ENCODE measurements around the gene SEMA5A. TPM values are rescaled to one million over a fixed set of nuclear protein-coding genes. Genes with fewer than 3 reads are reported as not detected.
"Not testable (repeated sequence)": the region's sequence is repeated elsewhere in the genome, so short reads cannot be mapped to it uniquely, and the experiment has no call there.

The SEMA5A gene
- total and polyA plus RNA-seq, 7 experiments from 2014 or later, result 0.25 to 0.98 (median 0.46) TPM; not detected in 1

DNA sequence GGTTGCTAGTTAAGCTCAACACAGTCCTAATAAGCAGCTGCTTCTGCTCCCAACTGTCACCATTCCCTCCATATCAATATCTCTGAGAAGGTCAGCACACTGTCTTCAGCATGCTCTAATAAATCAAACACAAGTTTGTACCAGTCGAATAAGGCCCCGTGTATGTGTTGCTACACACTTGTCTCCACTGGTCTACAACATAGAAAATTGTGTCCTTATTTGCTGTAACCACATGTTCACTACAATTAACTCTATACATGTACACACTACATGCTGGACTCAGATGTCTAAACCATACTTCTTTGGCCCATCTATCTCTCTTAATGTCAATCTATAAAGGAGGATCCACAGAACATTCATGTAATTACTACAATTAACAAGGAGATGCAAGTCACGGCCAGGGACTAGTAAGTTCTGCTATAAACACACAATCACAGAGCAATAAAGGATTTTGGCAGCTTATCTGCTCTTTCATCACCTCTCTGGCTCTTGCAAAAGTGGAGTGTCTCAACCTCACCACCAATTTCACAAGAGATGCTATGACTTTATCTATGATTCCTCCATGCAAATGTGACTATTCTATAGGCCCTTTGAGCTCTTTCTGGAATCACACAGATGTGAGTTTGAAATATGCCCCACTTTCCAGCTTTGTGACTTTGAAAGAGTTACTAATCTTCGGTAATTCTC lies 143.9 kb downstream of the SEMA5A start:
- intact Hi-C loops (cut with micrococcal nuclease), result no loop called here
- no peaks in the 10 kb centered on the region for H3K9me3 ChIP-seq (ENCODE audit: control insufficient read depth in 2 of 3, low read length in 3 of 3)
- H3K27ac Mint-ChIP-seq, result no peak overlapping the region

DNA sequence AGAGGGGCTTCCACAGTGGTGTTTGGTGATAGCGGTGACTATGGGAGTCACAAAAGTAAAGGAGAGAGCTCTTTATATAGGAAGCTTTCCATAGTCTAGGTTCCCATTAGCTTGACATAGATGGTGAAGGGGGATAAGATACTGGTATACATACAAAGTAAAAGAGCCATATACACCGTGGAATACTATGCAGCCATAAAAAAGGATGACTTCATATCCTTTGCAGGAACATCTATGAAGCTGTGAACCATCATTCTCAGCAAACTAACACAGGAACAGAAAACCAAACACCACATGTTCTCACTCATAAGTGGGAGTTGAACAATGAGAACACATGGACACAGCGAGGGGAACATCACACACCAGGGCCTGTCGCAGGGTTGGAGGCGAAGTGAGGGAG lies 146.1 kb downstream of the SEMA5A start:
- H3K4me1 Mint-ChIP-seq; H3K4me3 Mint-ChIP-seq; H3K4me3 ChIP-seq (ENCODE audit: low read length); H3K36me3 ChIP-seq (ENCODE audit: control insufficient read depth in 2 of 3, insufficient read depth in 3 of 3, low read length in 3 of 3); DNase-seq; H3K9me3 ChIP-seq (ENCODE audit: control insufficient read depth in 2 of 3, low read length in 3 of 3); H3K27ac ChIP-seq (ENCODE audit: low read depth, low read length); H3K27me3 Mint-ChIP-seq; ATAC-seq; POLR2A ChIA-PET; H3K27ac Mint-ChIP-seq; H3K27me3 ChIP-seq (ENCODE audit: control insufficient read depth in 2 of 2, insufficient read depth in 2 of 2, low read length in 2 of 2); CTCF ChIA-PET; intact Hi-C loops (cut with micrococcal nuclease); H3K36me3 Mint-ChIP-seq; H3K4me1 ChIP-seq (ENCODE audit: control insufficient read depth in 2 of 2, insufficient read depth in 2 of 2, low read length in 2 of 2): not testable (repeated sequence)
- H3K9me3 Mint-ChIP-seq, result peaks cover 0 to 24% (median 5%) of the 10 kb centered on the region in 11 donors

More for the DNA sequence above, 143.9 kb downstream of the SEMA5A start:
- H3K27ac ChIP-seq (ENCODE audit: low read depth, low read length), result no peak overlapping the region
- H3K4me1 ChIP-seq (ENCODE audit: control insufficient read depth in 2 of 2, insufficient read depth in 2 of 2, low read length in 2 of 2), result no peaks in the 10 kb centered on the region
- peaks cover 0 to 24% (median 5%) of the 10 kb centered on the region in 11 donors for H3K9me3 Mint-ChIP-seq
- H3K4me1 Mint-ChIP-seq, result no peaks in the 10 kb centered on the region
- H3K4me3 Mint-ChIP-seq, result no peak overlapping the region
- H3K4me3 ChIP-seq (ENCODE audit: low read length), result no peak overlapping the region
- POLR2A ChIA-PET, result no interaction called here
- DNase-seq (no peak), ATAC-seq (no peak)
- H3K36me3 ChIP-seq (ENCODE audit: control insufficient read depth in 2 of 3, insufficient read depth in 3 of 3, low read length in 3 of 3), result no peaks in the 10 kb centered on the region
- H3K27me3 Mint-ChIP-seq, result no peaks in the 10 kb centered on the region
- no peaks in the 10 kb centered on the region for H3K36me3 Mint-ChIP-seq
- CTCF ChIA-PET, result no interaction called here
- no peaks in the 10 kb centered on the region for H3K27me3 ChIP-seq (ENCODE audit: control insufficient read depth in 2 of 2, insufficient read depth in 2 of 2, low read length in 2 of 2)

DNA sequence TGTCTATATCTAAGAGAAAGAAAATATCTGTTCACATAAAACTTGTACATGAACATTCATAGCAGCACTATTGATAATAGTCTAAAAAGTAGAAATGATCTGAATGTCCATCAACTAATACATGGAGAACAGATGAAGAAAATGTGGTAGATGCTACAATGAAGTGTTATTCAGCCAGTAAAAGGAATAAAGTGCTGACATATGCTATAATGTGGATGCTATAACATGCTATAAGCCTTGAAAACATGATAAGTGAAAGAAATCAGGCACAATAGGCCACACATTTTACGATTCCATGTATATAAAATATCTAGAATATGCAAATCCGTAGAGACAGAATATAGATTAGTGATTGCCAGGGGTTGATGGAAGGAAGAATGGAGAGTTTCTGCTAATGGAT lies 146.8 kb downstream of the SEMA5A start:
- Histone ChIP-seq H3K27ac (ENCODE audit: low read depth, low read length) (no peak overlapping the region), H3K4me1 (ENCODE audit: control insufficient read depth in 2 of 2, insufficient read depth in 2 of 2, low read length in 2 of 2) (no peaks in the 10 kb centered on the region), H3K36me3 (ENCODE audit: control insufficient read depth in 2 of 3, insufficient read depth in 3 of 3, low read length in 3 of 3) (no peaks in the 10 kb centered on the region), H3K9me3 (ENCODE audit: control insufficient read depth in 2 of 3, low read length in 3 of 3) (no peaks in the 10 kb centered on the region), H3K4me3 (ENCODE audit: low read length) (no peak overlapping the region), H3K27me3 (ENCODE audit: control insufficient read depth in 2 of 2, insufficient read depth in 2 of 2, low read length in 2 of 2) (no peaks in the 10 kb centered on the region)
- intact Hi-C loops (cut with micrococcal nuclease), result no loop called here
- no peak overlapping the region for H3K4me3 Mint-ChIP-seq
- H3K4me1 Mint-ChIP-seq, result no peaks in the 10 kb centered on the region
- no peaks in the 10 kb centered on the region for H3K36me3 Mint-ChIP-seq
- no peaks in the 10 kb centered on the region for H3K27me3 Mint-ChIP-seq
- H3K27ac Mint-ChIP-seq, result no peak overlapping the region
- POLR2A ChIA-PET, result no interaction called here
- CTCF ChIA-PET, result no interaction called here
- no peak for ATAC-seq
- DNase-seq, result no peak
- peaks cover 0 to 24% (median 5%) of the 10 kb centered on the region in 11 donors for H3K9me3 Mint-ChIP-seq

DNA sequence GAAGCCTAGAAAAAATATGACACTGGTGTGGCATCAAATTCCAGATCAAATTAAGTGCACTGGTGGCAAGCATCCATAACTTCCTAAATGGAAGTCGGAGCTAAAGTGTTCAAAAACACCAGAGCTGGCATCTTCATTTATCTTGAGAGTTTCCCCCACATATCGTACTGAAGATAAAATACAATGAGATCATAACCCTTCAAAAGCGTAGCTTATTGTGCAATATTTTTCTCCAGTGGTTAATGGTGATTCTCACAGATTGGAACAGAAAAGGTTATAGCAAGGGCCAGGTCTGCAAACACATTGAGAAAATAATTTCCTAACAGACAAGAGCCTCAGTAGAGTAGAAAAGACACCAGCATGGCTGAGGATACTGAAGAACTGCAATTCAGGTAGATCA lies 147.6 kb downstream of the SEMA5A start:
- no peaks in the 10 kb centered on the region for H3K27me3 Mint-ChIP-seq
- no peak overlapping the region for H3K27ac Mint-ChIP-seq
- H3K36me3 Mint-ChIP-seq, result no peaks in the 10 kb centered on the region
- no peaks in the 10 kb centered on the region for H3K4me1 ChIP-seq (ENCODE audit: control insufficient read depth in 2 of 2, insufficient read depth in 2 of 2, low read length in 2 of 2)
- H3K36me3 ChIP-seq (ENCODE audit: control insufficient read depth in 2 of 3, insufficient read depth in 3 of 3, low read length in 3 of 3), result no peaks in the 10 kb centered on the region
- H3K27me3 ChIP-seq (ENCODE audit: control insufficient read depth in 2 of 2, insufficient read depth in 2 of 2, low read length in 2 of 2), result no peaks in the 10 kb centered on the region
- H3K4me3 ChIP-seq (ENCODE audit: low read length), result no peak overlapping the region
- H3K9me3 ChIP-seq (ENCODE audit: control insufficient read depth in 2 of 3, low read length in 3 of 3), result no peaks in the 10 kb centered on the region
- no peak overlapping the region for H3K4me3 Mint-ChIP-seq
- no peak for DNase-seq
- peaks cover 0 to 24% (median 5%) of the 10 kb centered on the region in 11 donors for H3K9me3 Mint-ChIP-seq
- ChIA-PET CTCF (no interaction called here), POLR2A (no interaction called here)
- H3K27ac ChIP-seq (ENCODE audit: low read depth, low read length), result no peak overlapping the region
- no peak for ATAC-seq
- no peaks in the 10 kb centered on the region for H3K4me1 Mint-ChIP-seq
- intact Hi-C loops (cut with micrococcal nuclease), result no loop called here

DNA sequence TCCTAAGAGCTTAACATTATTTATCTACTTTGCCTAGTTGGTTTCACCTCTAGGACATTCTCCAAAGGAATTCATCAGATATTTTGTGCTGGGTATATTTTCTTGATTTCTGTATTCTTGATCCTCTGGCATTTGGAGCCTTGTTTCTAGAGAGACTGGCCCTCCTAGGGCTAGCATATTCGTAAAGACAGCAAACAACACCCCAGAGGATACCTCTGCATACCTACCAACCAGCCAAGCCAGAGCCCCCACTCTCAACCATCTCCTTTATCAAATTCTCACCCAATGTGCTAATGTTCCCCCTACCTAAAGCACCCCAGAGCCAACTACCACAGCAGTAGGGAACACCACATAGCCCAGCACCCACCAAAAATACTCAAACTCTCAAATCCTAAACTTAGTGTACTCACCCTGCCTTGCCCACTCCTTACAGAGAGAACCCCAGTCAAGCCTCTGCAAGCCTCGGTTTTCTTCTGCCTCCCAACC lies 149.5 kb downstream of the SEMA5A start:
- Histone ChIP-seq H3K4me3 (ENCODE audit: low read length) (no peak overlapping the region), H3K4me1 (ENCODE audit: control insufficient read depth in 2 of 2, insufficient read depth in 2 of 2, low read length in 2 of 2) (no peaks in the 10 kb centered on the region), H3K27me3 (ENCODE audit: control insufficient read depth in 2 of 2, insufficient read depth in 2 of 2, low read length in 2 of 2) (no peaks in the 10 kb centered on the region), H3K36me3 (ENCODE audit: control insufficient read depth in 2 of 3, insufficient read depth in 3 of 3, low read length in 3 of 3) (no peaks in the 10 kb centered on the region), H3K27ac (ENCODE audit: low read depth, low read length) (no peak overlapping the region), H3K9me3 (ENCODE audit: control insufficient read depth in 2 of 3, low read length in 3 of 3) (no peaks in the 10 kb centered on the region)
- DNase-seq, result no peak
- Mint-ChIP-seq H3K36me3 (peaks cover 0 to 5% (median 0%) of the 10 kb centered on the region in 5 donors), H3K27me3 (no peaks in the 10 kb centered on the region), H3K4me3 (no peak overlapping the region), H3K4me1 (no peaks in the 10 kb centered on the region), H3K27ac (no peak overlapping the region), H3K9me3 (peaks cover 0 to 19% (median 5%) of the 10 kb centered on the region in 11 donors)
- no peak for ATAC-seq
- CTCF ChIA-PET, result no interaction called here
- POLR2A ChIA-PET, result no interaction called here
- intact Hi-C loops (cut with micrococcal nuclease), result no loop called here

DNA sequence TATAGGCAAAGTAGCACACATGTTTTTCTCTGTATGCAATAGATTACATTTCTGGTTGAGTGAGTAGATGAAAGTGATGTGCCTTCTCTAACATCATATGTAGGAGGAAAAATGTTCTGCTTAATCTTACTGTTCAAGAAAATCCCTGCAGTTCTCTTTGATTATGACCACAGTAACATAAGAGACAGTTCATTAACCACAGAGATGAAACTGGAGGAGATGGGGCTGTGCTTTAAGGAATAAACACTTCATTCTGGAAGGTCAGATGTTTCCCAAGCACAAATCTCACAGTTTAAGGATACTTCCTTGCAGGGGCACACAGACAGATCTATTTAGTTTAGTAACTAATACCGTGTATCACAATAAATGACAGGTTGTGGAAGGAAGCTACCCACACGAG lies 150.2 kb downstream of the SEMA5A start:
- Mint-ChIP-seq H3K4me3 (no peak overlapping the region), H3K27me3 (no peaks in the 10 kb centered on the region), H3K36me3 (peaks cover 0 to 5% (median 0%) of the 10 kb centered on the region in 5 donors), H3K27ac (no peak overlapping the region), H3K9me3 (peaks cover 0 to 19% (median 5%) of the 10 kb centered on the region in 11 donors), H3K4me1 (no peaks in the 10 kb centered on the region)
- Histone ChIP-seq H3K4me3 (ENCODE audit: low read length) (no peak overlapping the region), H3K9me3 (ENCODE audit: control insufficient read depth in 2 of 3, low read length in 3 of 3) (no peaks in the 10 kb centered on the region), H3K27me3 (ENCODE audit: control insufficient read depth in 2 of 2, insufficient read depth in 2 of 2, low read length in 2 of 2) (no peaks in the 10 kb centered on the region), H3K27ac (ENCODE audit: low read depth, low read length) (no peak overlapping the region), H3K36me3 (ENCODE audit: control insufficient read depth in 2 of 3, insufficient read depth in 3 of 3, low read length in 3 of 3) (no peaks in the 10 kb centered on the region), H3K4me1 (ENCODE audit: control insufficient read depth in 2 of 2, insufficient read depth in 2 of 2, low read length in 2 of 2) (no peaks in the 10 kb centered on the region)
- intact Hi-C loops (cut with micrococcal nuclease), result no loop called here
- ChIA-PET CTCF (no interaction called here), POLR2A (no interaction called here)
- DNase-seq, result no peak
- ATAC-seq, result no peak

DNA sequence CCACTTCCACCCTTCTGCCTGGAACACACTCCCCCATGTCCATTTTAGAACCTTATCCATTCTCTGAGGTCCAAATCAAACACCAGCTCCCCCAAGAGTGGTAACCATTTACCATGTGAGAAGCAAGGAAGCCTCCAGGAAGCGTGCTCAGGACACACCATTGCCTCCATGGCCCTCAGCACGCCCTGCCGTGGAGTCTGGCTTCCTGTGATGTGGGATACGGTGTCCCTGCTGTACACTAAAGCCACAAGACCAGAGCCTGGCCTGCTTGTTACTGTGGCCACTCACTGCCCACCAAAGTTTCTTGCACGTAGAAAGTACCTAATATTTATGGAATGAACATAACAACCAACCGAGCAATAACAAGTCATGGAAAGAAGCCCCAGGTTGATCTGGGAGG lies 151.7 kb downstream of the SEMA5A start:
- no peak overlapping the region for H3K27ac Mint-ChIP-seq
- H3K9me3 Mint-ChIP-seq, result peaks cover 0 to 13% (median 4%) of the 10 kb centered on the region in 11 donors
- Histone ChIP-seq H3K4me1 (ENCODE audit: control insufficient read depth in 2 of 2, insufficient read depth in 2 of 2, low read length in 2 of 2) (no peaks in the 10 kb centered on the region), H3K9me3 (ENCODE audit: control insufficient read depth in 2 of 3, low read length in 3 of 3) (no peaks in the 10 kb centered on the region), H3K36me3 (ENCODE audit: control insufficient read depth in 2 of 3, insufficient read depth in 3 of 3, low read length in 3 of 3) (no peaks in the 10 kb centered on the region), H3K27me3 (ENCODE audit: control insufficient read depth in 2 of 2, insufficient read depth in 2 of 2, low read length in 2 of 2) (no peaks in the 10 kb centered on the region), H3K27ac (ENCODE audit: low read depth, low read length) (no peak overlapping the region), H3K4me3 (ENCODE audit: low read length) (no peak overlapping the region)
- peaks cover 0 to 5% (median 0%) of the 10 kb centered on the region in 5 donors for H3K36me3 Mint-ChIP-seq
- no peaks in the 10 kb centered on the region for H3K27me3 Mint-ChIP-seq
- POLR2A ChIA-PET, result no interaction called here
- no peaks in the 10 kb centered on the region for H3K4me1 Mint-ChIP-seq
- intact Hi-C loops (cut with micrococcal nuclease), result no loop called here
- H3K4me3 Mint-ChIP-seq, result no peak overlapping the region
- DNase-seq (no peak), ATAC-seq (no peak)
- CTCF ChIA-PET, result no interaction called here
